Liver (tissue), 3 donors: Measurements from ENCODE around the gene UBL4B.

Experiments
- CTCF ChIP-seq: fragments of 150-350 bp; IDR thresholded peaks from 2 replicates; pipeline ENCODE4 v1.5.1; 2017; ENCODE audit warnings: improper control_type of control experiment, low read depth, low read length; ENCODE audit not compliant: missing input control
- EGR1 ChIP-seq, 2 donors: IDR thresholded peaks; 2 replicates each; pipeline ENCODE4 v1.6.1; 2016 to 2018; ENCODE audit warnings: antibody characterized with exemption in 2 of 2, low read depth in 2 of 2
- JUND ChIP-seq, 2 donors: IDR thresholded peaks; 2 replicates each; pipeline ENCODE4 v1.6.1; 2016; ENCODE audit warnings: antibody characterized with exemption in 2 of 2
- MAX ChIP-seq: IDR thresholded peaks from 2 replicates; pipeline ENCODE4 v1.6.1; 2016; ENCODE audit warnings: antibody characterized with exemption
- RAD21 ChIP-seq, 2 donors: IDR thresholded peaks; 2 replicates each; pipeline ENCODE4 v1.6.1; 2016; ENCODE audit warnings: antibody characterized with exemption in 2 of 2, mild to moderate bottlenecking in 2 of 2
- YY1 ChIP-seq: IDR thresholded peaks from 2 replicates; pipeline ENCODE4 v1.6.1; 2016; ENCODE audit warnings: antibody characterized with exemption, mild to moderate bottlenecking
- donor health status: healthy.
- donor health status: healthy.

GRCh38 chr1:110067893-110068645, 44.2 kb upstream of the UBL4B start:
- TF ChIP-seq CTCF (no peak), JUND (IDR thresholded peaks at IDR 0.05) (no peak), EGR1 (IDR thresholded peaks at IDR 0.05; ENCODE audit: low read depth in 2 of 2) (no peak), RAD21 (IDR thresholded peaks at IDR 0.05) (no peak), MAX (no peak), YY1 (no peak)
